T-cell (primary cell): ENCODE measurements around the gene ARL6IP4. TPM values are rescaled to one million over a fixed set of nuclear protein-coding genes. Genes with fewer than 3 reads are reported as not detected.

Source experiments
- ATAC-seq, 4 experiments: fragments of 200-7000 bp in 3 of 4; fragments of 150-1000 bp in 1 of 4; cut with Tn5 transposase; replicated peaks in 1 of 4; 1 replicate in 3 of 4; 2 replicates in 1 of 4; pipeline ENCODE4 v1.10.0; 2021; ENCODE audit warnings: moderate library complexity in 3 of 4, mild to moderate bottlenecking in 2 of 4, moderate number of reproducible peaks in 1 of 4
- CTCF ChIA-PET, 2 donors: fragments of 300-600 bp; sonication (Branson Sonifier 250); formaldehyde crosslinking; loops; one replicate each; lab custom pipeline; 2022; ENCODE audit warnings: antibody characterized with exemption in 2 of 2; lab: Charles Lee
- POLR2A ChIA-PET, 2 donors: fragments of 300-600 bp; sonication (Branson Sonifier 250); formaldehyde crosslinking; loops; one replicate each; lab custom pipeline; 2022; ENCODE audit warnings: antibody characterized with exemption in 2 of 2; lab: Charles Lee
- DNase-seq, 35 experiments: peaks; one replicate each; pipeline versions ENCODE4 v3.0.0 to v3.0.0-alpha.2; 2013 to 2023
- H3K27ac ChIP-seq: one replicate; pipeline ENCODE4 v1.5.1; 2013; ENCODE audit warnings: low read length
- H3K27me3 ChIP-seq, 2 experiments: replicated peaks in 1 of 2; 1 replicate in 1 of 2; 2 replicates in 1 of 2; pipeline versions ENCODE4 v1.6.1 to v1.7.0; 2013; ENCODE audit warnings: low read length in 1 of 2, mixed read lengths in 1 of 2; ENCODE audit not compliant: control insufficient read depth in 2 of 2, insufficient read depth in 2 of 2; ENCODE audit errors: extremely low read depth in 1 of 2
- H3K36me3 ChIP-seq, 2 donors: 1 replicate in 1 of 2; 2 replicates in 1 of 2; pipeline versions ENCODE4 v1.6.1 to v1.7.0; 2013; ENCODE audit warnings: low read length in 1 of 2; ENCODE audit not compliant: control insufficient read depth in 2 of 2, insufficient read depth in 1 of 2; ENCODE audit errors: extremely low read depth in 1 of 2
- H3K4me1 ChIP-seq, 2 experiments: 1 replicate in 1 of 2; 2 replicates in 1 of 2; pipeline versions ENCODE4 v1.6.1 to v1.7.0; 2013; ENCODE audit warnings: low read length in 2 of 2, mixed read lengths in 1 of 2; ENCODE audit not compliant: insufficient read depth in 2 of 2, control insufficient read depth in 1 of 2; ENCODE audit errors: extremely low read depth in 1 of 2
- H3K4me3 ChIP-seq, 2 donors: 1 replicate in 1 of 2; 2 replicates in 1 of 2; pipeline versions ENCODE4 v1.5.1 to v1.7.0; 2013; ENCODE audit warnings: mild to moderate bottlenecking in 2 of 2, low read length in 1 of 2, moderate library complexity in 1 of 2; ENCODE audit not compliant: control insufficient read depth in 1 of 2; ENCODE audit errors: extremely low read depth in 1 of 2
- H3K9me3 ChIP-seq: 2 replicates; pipeline ENCODE4 v1.7.0; 2013
- H3K27ac Mint-ChIP-seq, 2 donors: one replicate each; pipeline ENCODE4 v1.8.0; 2020 to 2021; ENCODE audit warnings: mild to moderate bottlenecking in 2 of 2, mixed read lengths in 2 of 2
- H3K27me3 Mint-ChIP-seq, 2 donors: one replicate each; pipeline ENCODE4 v1.8.0; 2021 to 2022; ENCODE audit warnings: mixed read lengths in 2 of 2
- H3K36me3 Mint-ChIP-seq: one replicate; pipeline ENCODE4 v1.8.0; 2021; ENCODE audit warnings: mixed read lengths
- H3K4me1 Mint-ChIP-seq, 3 donors: one replicate each; pipeline ENCODE4 v1.8.0; 2020 to 2022; ENCODE audit warnings: mixed read lengths in 3 of 3, mild to moderate bottlenecking in 1 of 3
- H3K4me3 Mint-ChIP-seq, 3 donors: one replicate each; pipeline ENCODE4 v1.8.0; 2020 to 2022; ENCODE audit warnings: mild to moderate bottlenecking in 3 of 3, mixed read lengths in 3 of 3, moderate library complexity in 3 of 3
- H3K9me3 Mint-ChIP-seq, 3 donors: one replicate each; pipeline ENCODE4 v1.8.0; 2020 to 2022; ENCODE audit warnings: mixed read lengths in 3 of 3
- WGBS: methylation state at CpG from one replicate; pipeline ENCODE4 v1.1.5; 2013; ENCODE audit warnings: missing lambda C conversion rate; ENCODE audit not compliant: insufficient coverage; 5-methylcytosine and 5-hydroxymethylcytosine counted together
- total RNA-seq, 35 experiments: library from RNA in 6 of 35; stranded (reverse) in 6 of 35; fragments of 120-200 nt in 1 of 35; gene quantifications; one replicate each; pipeline versions ENCODE4 v1.2.1 to v1.2.4 and lab custom pipeline; 2013 to 2026

ARL6IP4 gene
- total RNA-seq (100 to 1,000 TPM; 134 to 231 (median 204) TPM), total RNA-seq (lab: John Stamatoyannopoulos, UW) (0.48 to 2.3 (median 1.5) reads per million in 29 experiments)
- 211 TPM for total RNA-seq (2013)

- H3K36me3 ChIP-seq = peaks cover 6 to 32% of the 10 kb centered on the region in 2 donors
- peaks cover 53 to 76% (median 65%) of the 10 kb centered on the region in 3 donors for H3K4me1 Mint-ChIP-seq
- ATAC-seq (peak; percentile 74 to 84 (median 80)), DNase-seq (peak; percentile 5 to 73 (median 48))
- H3K36me3 Mint-ChIP-seq = no peaks in the 10 kb centered on the region
- peak within 1 kb of the TSS; percentile 63 for H3K27ac ChIP-seq
- peak within 1 kb of the TSS; percentile 69 to 74 for H3K4me3 ChIP-seq
- WGBS = under 1% methylated on average over 95 of the region's 96 CpGs
- peak within 1 kb of the TSS; percentile 88 to 92 for H3K27ac Mint-ChIP-seq
- no peaks in the 10 kb centered on the region for H3K27me3 Mint-ChIP-seq
- ChIA-PET POLR2A (interaction anchor here in 1 of 2 donors (1.2 kb wide), 1 partner anchor 252 kb away, joined by 3 read pairs; no protein-coding TSS in a partner anchor), CTCF (interaction anchor here in 1 of 2 donors (0.6 kb wide), 1 partner anchor 289 kb away, joined by 3 read pairs; no protein-coding TSS in a partner anchor)
- H3K27me3 ChIP-seq = no peaks in the 10 kb centered on the region
- H3K9me3 ChIP-seq = no peaks in the 10 kb centered on the region
- peaks cover 27 to 84% of the 10 kb centered on the region in 2 experiments for H3K4me1 ChIP-seq
- H3K4me3 Mint-ChIP-seq = peak within 1 kb of the TSS; percentile 84 to 88 (median 87)
- H3K9me3 Mint-ChIP-seq = no peaks in the 10 kb centered on the region
These were observed at the start of gene ARL6IP4 for GRCh38 chr12:122980183-122981035. TSS of gene ARL6IP4 (plus strand) at chr12:122980681. CDS start at chr12:122981140, 459 bp downstream.

- peaks cover 0 to 3% of the 10 kb centered on the region in 2 experiments for H3K27me3 ChIP-seq
- Mint-ChIP-seq H3K4me1 (peaks cover 0 to 2% (median 0%) of the 10 kb centered on the region in 3 donors), H3K36me3 (no peaks in the 10 kb centered on the region), H3K9me3 (no peaks in the 10 kb centered on the region), H3K4me3 (no peak overlapping the region), H3K27me3 (no peaks in the 10 kb centered on the region), H3K27ac (no peak overlapping the region)
- CTCF ChIA-PET = interaction anchor here in 1 of 2 donors (0.6 kb wide), 1 partner anchor 312 kb away, joined by 5 read pairs; no protein-coding TSS in a partner anchor
- peaks cover 0 to 3% of the 10 kb centered on the region in 2 experiments for H3K4me1 ChIP-seq
- H3K27ac ChIP-seq = no peak overlapping the region
- peaks cover 0 to 4% of the 10 kb centered on the region in 2 donors for H3K36me3 ChIP-seq
- DNase-seq = no peak
- no peak overlapping the region for H3K4me3 ChIP-seq
- no peaks in the 10 kb centered on the region for H3K9me3 ChIP-seq
- no peak for ATAC-seq
- POLR2A ChIA-PET = no interaction called here
- WGBS = 90% methylated on average over 2 of the region's 8 CpGs
These were observed 48.3 kb upstream of the ARL6IP4 start for GRCh38 chr12:122932207-122932606.

GRCh38 chr12:122934722-122935121 lies 45.8 kb upstream of the ARL6IP4 start:
- no peaks in the 10 kb centered on the region for H3K9me3 ChIP-seq
- peaks cover 0 to 4% of the 10 kb centered on the region in 2 donors for H3K36me3 ChIP-seq
- no peaks in the 10 kb centered on the region for H3K36me3 Mint-ChIP-seq
- WGBS = 100% methylated on average over 1 of the region's 3 CpGs
- H3K27ac ChIP-seq = no peak overlapping the region
- DNase-seq = no peak
- H3K27ac Mint-ChIP-seq = no peak overlapping the region
- no peaks in the 10 kb centered on the region for H3K4me1 ChIP-seq
- no peaks in the 10 kb centered on the region for H3K4me1 Mint-ChIP-seq
- CTCF ChIA-PET = no interaction called here
- POLR2A ChIA-PET = no interaction called here
- no peaks in the 10 kb centered on the region for H3K27me3 ChIP-seq
- H3K27me3 Mint-ChIP-seq = no peaks in the 10 kb centered on the region
- H3K9me3 Mint-ChIP-seq = no peaks in the 10 kb centered on the region
- no peak for ATAC-seq
- no peak overlapping the region for H3K4me3 Mint-ChIP-seq
- H3K4me3 ChIP-seq = no peak overlapping the region

- H3K9me3 ChIP-seq = no peaks in the 10 kb centered on the region
- ATAC-seq (no peak), DNase-seq (no peak)
- Mint-ChIP-seq H3K36me3 (no peaks in the 10 kb centered on the region), H3K4me1 (no peaks in the 10 kb centered on the region), H3K4me3 (no peak overlapping the region), H3K9me3 (no peaks in the 10 kb centered on the region), H3K27me3 (no peaks in the 10 kb centered on the region), H3K27ac (no peak overlapping the region)
- 100% methylated on average over 6 of the region's 8 CpGs for WGBS
- no peaks in the 10 kb centered on the region for H3K36me3 ChIP-seq
- POLR2A ChIA-PET = interaction anchor here in 1 of 2 donors (0.6 kb wide), 1 partner anchor 453 kb away, joined by 4 read pairs; no protein-coding TSS in a partner anchor
- no peak overlapping the region for H3K4me3 ChIP-seq
- H3K4me1 ChIP-seq = no peaks in the 10 kb centered on the region
- CTCF ChIA-PET = interaction anchor here in 1 of 2 donors (0.7 kb wide), 1 partner anchor 50 kb away, joined by 3 read pairs; no protein-coding TSS in a partner anchor
- no peak overlapping the region for H3K27ac ChIP-seq
- no peaks in the 10 kb centered on the region for H3K27me3 ChIP-seq
These were observed 45.2 kb upstream of the ARL6IP4 start for GRCh38 chr12:122935318-122935717.

- WGBS = 100% methylated on average over 1 of the region's 3 CpGs
- Histone ChIP-seq H3K4me1 (peaks cover 0 to 11% of the 10 kb centered on the region in 2 experiments), H3K9me3 (no peaks in the 10 kb centered on the region), H3K4me3 (no peak overlapping the region), H3K27me3 (no peaks in the 10 kb centered on the region), H3K36me3 (no peaks in the 10 kb centered on the region), H3K27ac (no peak overlapping the region)
- Mint-ChIP-seq H3K4me3 (no peak overlapping the region), H3K9me3 (no peaks in the 10 kb centered on the region), H3K27ac (no peak overlapping the region), H3K27me3 (no peaks in the 10 kb centered on the region), H3K4me1 (peaks cover 0 to under 1% (median under 1%) of the 10 kb centered on the region in 3 donors), H3K36me3 (no peaks in the 10 kb centered on the region)
- ChIA-PET CTCF (no interaction called here), POLR2A (interaction anchor here in 1 of 2 donors (0.7 kb wide), 2 partner anchors 194 to 1562 kb away, joined by 3 to 4 read pairs; no protein-coding TSS in a partner anchor)
- DNase-seq (no peak), ATAC-seq (no peak)
These were observed 42.8 kb upstream of the ARL6IP4 start for GRCh38 chr12:122937622-122938091.

- Mint-ChIP-seq H3K27ac (no peak overlapping the region), H3K4me3 (no peak overlapping the region), H3K36me3 (no peaks in the 10 kb centered on the region), H3K27me3 (no peaks in the 10 kb centered on the region), H3K4me1 (peaks cover 0 to 12% (median 9%) of the 10 kb centered on the region in 3 donors), H3K9me3 (no peaks in the 10 kb centered on the region)
- DNase-seq (no peak), ATAC-seq (no peak)
- H3K9me3 ChIP-seq = no peaks in the 10 kb centered on the region
- peaks cover 0 to 19% of the 10 kb centered on the region in 2 experiments for H3K4me1 ChIP-seq
- WGBS = no CpG with 5 or more reads among the region's 4 CpGs
- no peaks in the 10 kb centered on the region for H3K36me3 ChIP-seq
- H3K27ac ChIP-seq = no peak overlapping the region
- ChIA-PET CTCF (no interaction called here), POLR2A (no interaction called here)
- no peaks in the 10 kb centered on the region for H3K27me3 ChIP-seq
- no peak overlapping the region for H3K4me3 ChIP-seq
These were observed 41.4 kb upstream of the ARL6IP4 start for GRCh38 chr12:122939125-122939524.
